HG03342 (cell line): Measurements from ENCODE around the gene MAN1A2.
"Not testable (repeated sequence)": the region's sequence is repeated elsewhere in the genome, so short reads cannot be mapped to it uniquely, and the experiment has no call there.

Experiments
- ATAC-seq: cut with Tn5 transposase; IDR thresholded peaks from one replicate; pipeline ENCODE4 v1.9.1; 2021; ENCODE audit warnings: mild to moderate bottlenecking, moderate library complexity; ENCODE audit not compliant: unreplicated experiment

MAN1A2 gene

GRCh38 chr1:117555806-117556205 lies 188.6 kb downstream of the MAN1A2 start:
- no peak for ATAC-seq

- no peak for ATAC-seq
These were observed 189.1 kb downstream of the MAN1A2 start for GRCh38 chr1:117556341-117556740.

- no peak for ATAC-seq
These were observed 189.7 kb downstream of the MAN1A2 start for GRCh38 chr1:117556976-117557375.

GRCh38 chr1:117558451-117558850 lies 191.2 kb downstream of the MAN1A2 start:
- ATAC-seq, result not testable (repeated sequence)

- ATAC-seq, result no peak
These were observed 191.9 kb downstream of the MAN1A2 start for GRCh38 chr1:117559139-117559538.

- no peak for ATAC-seq
These were observed 192.7 kb downstream of the MAN1A2 start for GRCh38 chr1:117559985-117560384.

- ATAC-seq, result no peak
These were observed 193.8 kb downstream of the MAN1A2 start for GRCh38 chr1:117561071-117561470.

- ATAC-seq, result no peak
These were observed 194.3 kb downstream of the MAN1A2 start for GRCh38 chr1:117561551-117561950.

GRCh38 chr1:117562581-117563491 lies 195.6 kb downstream of the MAN1A2 start:
- ATAC-seq, result no peak

GRCh38 chr1:117563492-117563875 lies 196.2 kb downstream of the MAN1A2 start:
- ATAC-seq, result no peak

GRCh38 chr1:117564227-117565075 lies 197.2 kb downstream of the MAN1A2 start:
- no peak for ATAC-seq

- no peak for ATAC-seq
These were observed 197.9 kb downstream of the MAN1A2 start for GRCh38 chr1:117565076-117565556.

GRCh38 chr1:117565745-117566455 lies 198.7 kb downstream of the MAN1A2 start:
- no peak for ATAC-seq

- no peak for ATAC-seq
These were observed 199.3 kb downstream of the MAN1A2 start for GRCh38 chr1:117566556-117566955.

GRCh38 chr1:117567435-117567834 lies 200.2 kb downstream of the MAN1A2 start:
- ATAC-seq, result no peak

GRCh38 chr1:117567976-117568375 lies 200.7 kb downstream of the MAN1A2 start:
- ATAC-seq, result no peak

GRCh38 chr1:117568999-117569398 lies 201.8 kb downstream of the MAN1A2 start:
- no peak for ATAC-seq

- ATAC-seq, result no peak
These were observed 202.6 kb downstream of the MAN1A2 start for GRCh38 chr1:117569856-117570255.

- ATAC-seq, result no peak
These were observed 203.8 kb downstream of the MAN1A2 start for GRCh38 chr1:117570988-117571409.

GRCh38 chr1:117571496-117571895 lies 204.2 kb downstream of the MAN1A2 start:
- ATAC-seq, result no peak

- no peak for ATAC-seq
These were observed 205.3 kb downstream of the MAN1A2 start for GRCh38 chr1:117572546-117572945.
